AG04450 (cell line): ENCODE results near the gene DNAH8. TPM values are rescaled to one million over a fixed set of nuclear protein-coding genes. Genes with fewer than 3 reads are reported as not detected.

ENCODE experiments used
- CTCF ChIA-PET: fragments of 300-600, 350-600 bp; formaldehyde crosslinking; extraction: SDS; loops from one replicate; lab custom pipeline; 2022; ENCODE audit warnings: antibody characterized with exemption, inconsistent platforms; lab: Charles Lee
- POLR2A ChIA-PET: fragments of 350-600 bp; formaldehyde crosslinking; extraction: SDS; loops from one replicate; lab custom pipeline; 2021; ENCODE audit warnings: antibody characterized with exemption, inconsistent platforms; lab: Yijun Ruan, JAX
- DNase-seq: peaks from one replicate; pipeline ENCODE4 v3.0.0-alpha.2; 2011; ENCODE audit warnings: low read depth, low spot score
- H3K27ac ChIP-seq: one replicate; pipeline ENCODE4 v1.5.1; 2012; ENCODE audit warnings: low read depth, low read length, control low read depth
- H3K27me3 ChIP-seq: one replicate; pipeline ENCODE4 v1.6.0; 2012; ENCODE audit warnings: low read length; ENCODE audit not compliant: control insufficient read depth, insufficient read depth
- H3K4me3 ChIP-seq: 2 replicates; pipeline ENCODE4 v1.5.1; 2011; ENCODE audit warnings: mild to moderate bottlenecking, low read depth, low read length, control low read depth
- H3K9me3 ChIP-seq: 2 replicates; pipeline ENCODE4 v1.5.1; 2012; ENCODE audit warnings: low read length; ENCODE audit not compliant: control insufficient read depth, insufficient read depth
- CTCF ChIP-seq: IDR thresholded peaks from 2 replicates; pipeline ENCODE4 v1.5.1; 2011; ENCODE audit warnings: low read depth, low read length, control low read depth, inconsistent platforms
- polyA plus RNA-seq: library from polyadenylated mRNA; depleted of rRNA; stranded (reverse); fragments of >200 nt; gene quantifications from 2 replicates; pipeline ENCODE4 v1.2.3, GENCODE V29; 2011

The DNAH8 gene
- polyA plus RNA-seq, 1 experiment = not detected

GRCh38 chr6:39053854-39054576 is 338.9 kb downstream of the DNAH8 start:
- DNase-seq = no peak
- ChIA-PET CTCF (no interaction called here), POLR2A (no interaction called here)
- no peak for TF ChIP-seq CTCF
- Histone ChIP-seq H3K27ac (no peak overlapping the region), H3K27me3 (peaks cover 11% of the 10 kb centered on the region), H3K4me3 (no peak overlapping the region), H3K9me3 (no peaks in the 10 kb centered on the region)

- Histone ChIP-seq H3K4me3 (no peak overlapping the region), H3K9me3 (no peaks in the 10 kb centered on the region), H3K27me3 (peaks cover 6% of the 10 kb centered on the region), H3K27ac (no peak overlapping the region)
- POLR2A ChIA-PET = no interaction called here
- DNase-seq = no peak
- TF ChIP-seq CTCF = no peak
- CTCF ChIA-PET = no interaction called here
Measured at GRCh38 chr6:39054577-39055142, 339.5 kb downstream of the DNAH8 start.

GRCh38 chr6:39055661-39056060 is 340.6 kb downstream of the DNAH8 start:
- no peak for DNase-seq
- ChIA-PET POLR2A (no interaction called here), CTCF (no interaction called here)
- H3K4me3 ChIP-seq = no peak overlapping the region
- H3K9me3 ChIP-seq = no peaks in the 10 kb centered on the region
- no peak for TF ChIP-seq CTCF
- H3K27ac ChIP-seq = no peak overlapping the region
- H3K27me3 ChIP-seq = no peaks in the 10 kb centered on the region

GRCh38 chr6:39056191-39056590 is 341.1 kb downstream of the DNAH8 start:
- TF ChIP-seq CTCF = no peak
- Histone ChIP-seq H3K9me3 (no peaks in the 10 kb centered on the region), H3K27ac (no peak overlapping the region), H3K27me3 (no peaks in the 10 kb centered on the region), H3K4me3 (no peak overlapping the region)
- ChIA-PET CTCF (no interaction called here), POLR2A (no interaction called here)
- no peak for DNase-seq

- CTCF ChIA-PET = no interaction called here
- no peak for TF ChIP-seq CTCF
Measured at GRCh38 chr6:39056681-39057080, 341.6 kb downstream of the DNAH8 start.

More at GRCh38 chr6:39056681-39057080, 341.6 kb downstream of the DNAH8 start:
- no peak overlapping the region for H3K4me3 ChIP-seq
- no peaks in the 10 kb centered on the region for H3K9me3 ChIP-seq
- DNase-seq = no peak
- H3K27me3 ChIP-seq = no peaks in the 10 kb centered on the region
- POLR2A ChIA-PET = no interaction called here
- H3K27ac ChIP-seq = no peak overlapping the region
